GM21528 (cell line): ENCODE data around the gene SCMH1.
A peak's percentile ranks its signal among the peaks of the same experiment; 100 is the strongest.
"Not testable (repeated sequence)": the region's sequence is repeated elsewhere in the genome, so short reads cannot be mapped to it uniquely, and the experiment has no call there.

Source experiments
- ATAC-seq: cut with Tn5 transposase; IDR thresholded peaks from one replicate; pipeline ENCODE4 v1.9.1; 2021; ENCODE audit warnings: mild to moderate bottlenecking, moderate library complexity; ENCODE audit not compliant: unreplicated experiment, low FRiP score

The SCMH1 gene

GRCh38 chr1:41251120-41251519 lies 9.0 kb upstream of the SCMH1 start:
- ATAC-seq, result not testable (repeated sequence)

- no peak for ATAC-seq
Measured at GRCh38 chr1:41249319-41249718, 7.2 kb upstream of the SCMH1 start.

- no peak for ATAC-seq
Measured at GRCh38 chr1:41246568-41246967, 4.5 kb upstream of the SCMH1 start.

- no peak for ATAC-seq
Measured at GRCh38 chr1:41245659-41246058, 3.6 kb upstream of the SCMH1 start.

GRCh38 chr1:41243079-41243385 lies 926 bp upstream of the SCMH1 start:
- no peak for ATAC-seq

- ATAC-seq, result peak; percentile 12
Measured at GRCh38 chr1:41242342-41243078, 404 bp upstream of the SCMH1 start.

GRCh38 chr1:41241354-41241748 lies 755 bp downstream of the SCMH1 start:
- ATAC-seq, result peak; percentile 46

GRCh38 chr1:41240781-41241353 lies 1.2 kb downstream of the SCMH1 start:
- no peak for ATAC-seq

- ATAC-seq, result no peak
Measured at GRCh38 chr1:41239988-41240610, 2.0 kb downstream of the SCMH1 start.

- no peak for ATAC-seq
Measured at GRCh38 chr1:41238311-41238988, 3.7 kb downstream of the SCMH1 start.

GRCh38 chr1:41236781-41237180 lies 5.3 kb downstream of the SCMH1 start:
- ATAC-seq, result no peak

- no peak for ATAC-seq
Measured at GRCh38 chr1:41235893-41236292, 6.2 kb downstream of the SCMH1 start.

- ATAC-seq, result no peak
Measured at GRCh38 chr1:41233708-41234107, 8.4 kb downstream of the SCMH1 start.

- ATAC-seq, result no peak
Measured at GRCh38 chr1:41232305-41232704, 9.8 kb downstream of the SCMH1 start.

- no peak for ATAC-seq
Measured at GRCh38 chr1:41230656-41231055, 11.4 kb downstream of the SCMH1 start.

- ATAC-seq, result not testable (repeated sequence)
Measured at GRCh38 chr1:41229219-41229618, 12.9 kb downstream of the SCMH1 start.

- no peak for ATAC-seq
Measured at GRCh38 chr1:41226815-41227434, 15.2 kb downstream of the SCMH1 start.

GRCh38 chr1:41225495-41225894 lies 16.6 kb downstream of the SCMH1 start:
- no peak for ATAC-seq

- ATAC-seq, result no peak
Measured at GRCh38 chr1:41222496-41222895, 19.6 kb downstream of the SCMH1 start.

GRCh38 chr1:41221995-41222394 lies 20.1 kb downstream of the SCMH1 start:
- no peak for ATAC-seq

- no peak for ATAC-seq
Measured at GRCh38 chr1:41218152-41218551, 24.0 kb downstream of the SCMH1 start.
